ENCODE results near the gene DIO1.

Gene DIO1

DNA sequence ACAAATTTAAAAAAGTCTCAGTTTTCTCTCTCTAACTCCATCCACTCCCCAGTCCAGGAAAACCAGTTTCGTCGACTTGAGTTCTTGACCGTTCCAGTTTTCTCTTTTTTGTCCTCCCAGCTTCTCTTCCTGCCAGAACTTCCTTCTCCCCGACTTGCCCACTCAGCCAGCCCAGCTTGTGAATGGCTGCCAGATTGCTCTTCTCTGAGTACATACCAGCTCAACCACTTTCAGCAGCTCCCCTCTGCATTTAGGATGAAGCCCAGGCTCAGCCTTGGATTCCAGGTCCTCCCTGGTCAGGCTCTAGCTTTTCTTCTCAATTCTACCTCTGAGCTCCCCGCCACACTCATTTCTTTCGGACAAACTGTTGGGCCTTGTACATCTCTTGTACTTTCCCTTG lies 1.4 kb downstream of the DIO1 start:
- DNase-seq = no peak

DNA sequence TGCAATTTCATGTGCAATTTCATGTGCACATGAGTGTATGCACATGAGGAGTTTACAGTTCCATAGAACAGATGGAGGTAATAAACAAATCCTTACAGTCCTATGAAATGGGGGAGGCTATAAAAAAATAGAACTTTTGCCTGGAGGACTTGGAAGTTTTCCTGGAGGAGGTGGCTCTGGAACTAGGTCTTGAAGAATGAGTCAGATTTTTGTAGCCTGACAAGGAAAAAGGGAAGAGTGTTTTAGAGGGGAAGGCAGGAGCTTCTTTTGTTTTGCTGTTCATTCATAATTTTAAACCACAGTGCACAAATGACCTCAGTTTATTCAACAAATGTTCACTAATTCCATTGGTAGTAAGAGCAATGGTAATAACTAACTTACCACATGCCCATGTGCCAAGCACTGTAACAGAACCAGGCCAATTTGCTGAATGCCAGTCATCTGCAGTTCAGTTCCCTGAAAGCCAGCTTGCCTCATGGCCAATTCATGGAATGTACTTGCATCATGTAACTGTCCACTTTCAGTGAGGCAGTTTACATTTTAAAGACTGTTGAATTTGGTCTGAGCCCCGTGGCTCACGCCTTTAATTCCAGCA lies 2.7 kb downstream of the DIO1 start:
- no peak for DNase-seq

DNA sequence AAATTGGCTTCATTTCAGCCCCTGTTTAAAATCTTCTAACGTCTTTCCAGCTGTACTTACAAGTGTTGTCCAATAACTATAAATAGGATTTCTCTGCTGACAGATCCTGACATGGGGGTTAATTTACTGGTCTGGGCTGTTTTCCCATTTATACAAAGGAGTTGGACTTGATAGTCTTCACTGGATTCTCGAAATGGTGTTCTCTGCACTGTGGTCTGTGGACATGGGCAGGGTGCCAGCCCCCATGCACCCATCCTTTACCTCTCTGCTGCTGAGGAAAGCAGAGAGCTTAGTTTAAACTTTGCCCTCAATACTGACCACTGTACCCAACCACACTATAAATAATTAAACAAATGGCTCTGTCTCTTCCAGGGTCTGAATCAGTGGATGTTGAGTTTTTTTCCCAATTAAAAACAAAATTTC lies 5.2 kb downstream of the DIO1 start:
- DNase-seq = no peak

DNA sequence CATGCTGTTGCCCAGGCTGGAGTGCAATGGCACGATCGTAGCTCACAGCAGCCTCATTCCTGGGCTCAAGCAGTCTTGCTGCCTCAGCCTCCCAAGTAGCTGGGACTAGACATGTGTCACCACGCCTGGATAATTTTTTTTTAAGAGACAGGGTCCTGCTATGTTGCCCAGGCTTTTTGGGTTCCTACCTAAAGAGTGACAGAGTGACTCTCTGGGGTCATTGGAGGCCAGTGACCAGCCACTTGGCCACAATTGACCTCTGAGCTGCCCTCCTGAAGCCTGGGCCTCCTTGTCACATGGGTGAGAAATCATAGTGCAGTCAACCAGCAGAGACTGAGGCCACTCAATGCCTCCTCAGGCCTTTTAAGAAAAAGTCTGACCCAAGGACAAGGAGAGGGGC lies 5.7 kb downstream of the DIO1 start:
- no peak for DNase-seq

DNA sequence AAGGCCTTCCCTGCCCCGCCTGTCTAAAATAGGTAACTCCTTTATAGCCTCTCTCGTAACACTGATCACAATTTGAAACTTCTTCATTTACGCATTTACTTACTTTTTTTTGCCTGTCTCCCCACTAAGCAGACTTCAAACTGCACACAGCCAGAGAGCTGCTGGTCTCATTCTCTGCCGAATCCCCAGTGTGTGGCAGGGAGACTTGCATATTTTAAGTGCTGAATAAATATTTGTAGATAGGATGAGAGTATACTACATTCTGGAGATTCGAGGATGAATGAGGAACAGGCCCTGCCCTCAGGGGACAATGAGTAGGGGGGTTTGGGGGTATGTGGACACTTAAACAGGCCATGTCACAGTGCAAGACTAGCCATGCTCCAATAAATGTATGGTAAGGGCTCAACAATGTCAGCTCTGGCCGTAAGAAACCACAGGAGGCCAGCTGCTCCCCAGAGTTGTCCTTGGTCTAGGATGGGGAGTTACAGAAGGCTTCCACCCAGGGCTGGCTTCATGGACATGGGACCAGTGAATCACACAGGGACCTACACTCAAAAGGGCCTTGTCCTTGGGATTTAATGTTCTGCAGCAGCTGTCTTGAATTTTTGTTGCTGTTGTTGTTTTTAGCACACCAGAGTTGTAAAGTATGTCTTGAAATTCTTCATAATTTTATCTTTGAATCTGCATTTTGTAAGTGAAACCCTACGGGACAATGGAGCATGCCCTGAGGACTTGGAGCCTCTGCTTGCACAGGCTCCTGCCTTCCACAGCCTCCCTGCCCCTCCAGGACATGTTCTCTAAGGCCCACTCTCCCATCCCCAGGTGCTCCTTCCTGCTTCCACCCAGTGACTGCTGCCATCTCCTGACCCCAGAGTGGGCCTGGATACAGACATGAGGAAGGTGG lies 8.5 kb downstream of the DIO1 start:
- DNase-seq = no peak

DNA sequence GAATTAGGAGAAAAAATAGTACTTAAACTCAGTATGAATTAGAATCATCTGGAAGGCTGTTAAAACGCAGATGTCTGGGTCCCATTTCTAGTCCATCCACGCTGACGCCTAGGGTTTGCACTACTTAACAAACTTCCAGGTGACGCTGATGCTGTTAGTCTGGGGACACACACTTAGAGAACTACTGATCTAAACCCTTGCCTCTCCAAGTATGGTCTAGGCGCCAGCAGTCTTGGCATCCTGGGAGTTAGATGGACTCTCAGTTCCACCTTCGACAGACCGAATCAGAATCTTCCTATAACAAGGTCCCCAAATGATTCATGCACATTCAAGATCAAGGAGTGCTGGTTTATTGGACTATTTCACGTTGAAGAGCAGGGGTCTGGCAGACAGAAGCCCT lies 11.5 kb downstream of the DIO1 start:
- no peak for DNase-seq

DNA sequence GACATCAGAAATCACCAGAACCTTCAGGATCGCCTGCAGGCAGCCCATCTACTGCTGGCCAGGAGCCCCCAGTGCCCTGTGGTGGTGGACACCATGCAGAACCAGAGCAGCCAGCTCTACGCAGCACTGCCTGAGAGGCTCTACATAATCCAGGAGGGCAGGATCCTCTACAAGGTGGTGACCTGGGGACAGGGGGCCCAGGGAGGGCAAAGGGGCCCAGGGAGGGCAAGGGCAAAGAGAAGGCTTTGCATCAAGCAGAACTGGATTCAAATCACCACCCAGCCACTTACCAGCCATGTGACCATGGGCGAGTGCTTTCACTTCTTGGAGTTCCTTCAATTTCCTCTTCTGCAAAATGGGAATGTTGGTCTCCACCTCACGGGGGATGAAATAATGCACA lies 12.1 kb downstream of the DIO1 start:
- no peak for DNase-seq

DNA sequence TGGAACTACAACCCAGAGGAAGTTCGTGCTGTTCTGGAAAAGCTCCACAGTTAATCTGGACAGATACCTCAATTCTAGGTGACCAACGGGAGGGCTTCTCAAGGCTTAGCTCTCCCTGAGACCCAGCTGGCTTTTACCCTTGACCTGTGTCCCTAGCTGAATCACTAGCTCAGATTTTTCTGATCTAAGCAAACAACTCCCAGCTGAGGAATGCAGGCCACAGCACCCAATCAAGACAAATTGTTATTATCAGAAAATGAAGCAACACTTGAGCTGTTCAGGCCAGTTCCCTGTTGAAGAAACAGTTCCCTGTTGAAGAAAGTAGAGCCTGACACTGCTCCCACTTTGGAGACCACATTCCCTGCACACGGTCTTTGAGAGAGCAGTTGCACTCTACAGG lies 16.0 kb downstream of the DIO1 start:
- no peak for DNase-seq

DNA sequence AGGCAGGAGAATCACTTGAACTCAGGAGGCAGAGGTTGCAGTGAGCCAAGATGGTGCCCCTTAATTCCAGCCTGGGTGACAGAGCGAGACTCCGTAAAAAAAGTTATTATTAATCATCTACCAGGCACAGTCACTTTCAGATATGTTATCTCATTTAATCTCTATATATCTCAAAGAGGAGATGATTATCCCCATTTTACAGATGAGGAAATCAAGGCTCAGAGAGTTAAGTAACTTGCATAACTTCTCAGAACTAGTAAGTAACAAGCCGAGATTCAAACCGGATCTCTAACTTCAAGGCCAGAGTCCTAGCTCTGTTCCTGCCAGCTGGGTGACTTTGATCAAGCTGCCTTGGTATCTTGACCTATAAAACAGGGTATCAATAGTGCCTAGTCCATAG lies 17.5 kb downstream of the DIO1 start:
- no peak for DNase-seq

DNA sequence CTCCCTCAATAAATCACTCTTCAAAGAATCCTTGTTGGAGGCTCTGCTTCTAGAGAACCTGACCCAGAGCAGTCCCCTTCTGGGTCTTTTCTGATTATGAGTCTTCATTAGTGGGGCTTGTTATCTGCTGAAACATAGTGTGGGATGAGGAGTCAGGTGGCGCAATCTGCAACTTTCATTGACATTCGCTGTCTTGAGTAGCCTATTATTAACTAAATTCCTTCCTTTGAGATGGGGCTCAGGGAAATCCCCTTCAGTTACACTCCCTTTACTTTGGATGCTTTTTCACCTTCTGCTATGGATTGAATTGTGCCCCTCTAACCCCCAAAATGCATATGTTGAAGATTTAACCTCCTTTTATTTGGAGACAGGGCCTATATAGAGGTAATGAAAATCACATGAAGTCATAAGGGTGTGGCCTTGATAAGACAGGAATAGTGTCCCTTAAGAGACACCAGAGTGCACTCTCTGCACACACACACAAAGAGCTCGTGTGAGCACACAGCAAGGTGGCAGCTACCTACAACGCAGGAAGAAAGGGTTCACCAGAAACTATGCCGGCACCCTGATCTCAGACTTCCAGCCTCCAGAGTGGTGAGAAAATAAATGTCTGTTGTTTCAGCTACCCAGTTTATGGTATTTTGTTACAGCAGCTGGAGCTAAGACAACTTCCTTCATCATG lies 19.5 kb downstream of the DIO1 start:
- DNase-seq = no peak

DNA sequence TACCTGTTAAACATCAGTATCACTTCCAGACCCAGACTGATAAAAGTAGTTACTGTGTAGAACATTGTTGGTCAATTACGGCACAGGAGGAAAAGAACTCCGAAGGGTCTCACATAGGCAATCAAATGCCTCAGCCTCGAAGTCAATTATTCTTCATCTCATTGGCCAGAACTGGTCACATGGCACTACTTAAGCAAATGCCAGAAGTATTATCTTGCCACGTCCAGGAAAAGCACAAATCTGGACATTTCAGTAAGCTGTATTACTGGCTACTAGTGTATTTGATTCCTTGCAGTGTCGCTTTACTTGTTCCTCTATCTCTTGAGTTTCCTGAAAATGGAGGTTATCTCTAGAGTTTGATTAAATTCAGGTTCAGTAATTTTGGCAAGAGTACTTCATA lies 24.4 kb downstream of the DIO1 start:
- DNase-seq = no peak

DNA sequence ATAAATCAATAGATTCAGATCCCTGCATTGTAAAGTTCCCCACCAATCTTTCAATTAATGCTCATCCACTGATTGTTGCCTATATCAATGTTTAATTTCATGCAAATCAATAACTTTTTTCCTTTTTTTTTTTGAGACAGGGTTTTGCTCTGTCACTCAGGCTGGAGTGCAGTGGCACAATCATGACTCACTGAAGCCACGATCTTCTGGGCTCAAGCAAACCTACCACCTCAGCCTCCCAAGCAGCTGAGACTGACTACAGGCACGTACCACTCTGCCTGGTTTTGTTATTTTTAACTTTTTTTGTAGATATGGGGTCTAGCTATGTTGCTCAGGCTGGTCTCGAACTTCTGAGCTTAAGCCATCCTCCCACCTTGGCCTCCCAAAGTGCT lies 25.7 kb downstream of the DIO1 start:
- no peak for DNase-seq

DNA sequence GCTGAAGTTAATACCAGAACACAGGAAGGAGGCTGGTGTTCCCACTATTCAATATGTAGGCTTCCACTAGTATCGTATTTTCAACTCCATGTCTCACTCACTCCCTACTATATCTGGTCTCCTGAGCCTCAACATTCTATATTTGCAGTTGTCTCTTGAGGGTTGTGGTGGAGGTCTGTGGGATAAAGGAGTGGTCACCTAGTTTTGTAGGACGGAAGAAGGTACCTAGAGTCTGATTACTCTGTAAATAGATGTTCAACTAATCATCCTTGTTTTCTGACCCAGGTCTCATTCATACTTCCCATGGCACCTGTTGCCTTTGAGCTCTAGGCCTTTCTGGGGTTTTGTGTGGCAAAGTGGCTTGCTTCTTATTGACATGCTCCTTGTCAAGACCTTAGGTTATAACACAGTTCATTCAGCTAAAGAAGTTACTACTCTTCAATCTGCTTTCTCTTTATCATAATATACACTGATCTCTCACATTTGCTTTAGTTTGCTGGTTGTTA lies 33.4 kb downstream of the DIO1 start:
- DNase-seq = no peak

DNA sequence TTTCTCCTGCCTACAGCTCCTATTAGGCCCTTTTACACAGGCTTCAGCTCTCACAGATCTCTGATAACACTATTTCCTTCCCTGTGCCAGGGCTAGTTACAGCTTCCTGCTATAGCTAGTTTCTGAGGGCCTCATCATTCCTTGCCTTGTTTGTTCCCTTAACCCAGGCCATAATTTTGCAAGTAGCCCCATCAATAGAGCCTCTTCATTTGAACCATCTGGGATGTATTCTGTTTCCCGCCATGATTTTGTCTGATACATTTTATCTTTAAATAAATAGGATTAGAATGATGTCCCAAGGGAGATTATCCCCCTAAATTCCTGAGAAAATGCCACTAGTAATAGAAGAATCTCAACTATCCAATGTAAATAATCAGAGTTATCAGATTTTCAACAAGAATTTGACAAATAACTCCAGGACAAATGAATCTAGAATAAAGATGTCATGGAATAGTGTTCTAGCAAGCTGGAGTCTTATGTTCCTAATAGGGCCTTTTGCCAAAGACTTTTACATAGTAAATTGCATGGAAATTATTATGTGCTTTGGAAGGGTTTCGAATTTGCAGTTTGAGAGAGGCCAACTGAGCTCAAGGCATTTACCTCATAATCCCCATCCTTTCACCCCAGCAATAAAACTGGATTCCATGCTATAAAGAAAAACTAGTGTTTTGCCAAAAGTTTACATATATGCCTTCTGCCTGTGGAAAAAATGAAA lies 35.4 kb downstream of the DIO1 start:
- DNase-seq = no peak

DNA sequence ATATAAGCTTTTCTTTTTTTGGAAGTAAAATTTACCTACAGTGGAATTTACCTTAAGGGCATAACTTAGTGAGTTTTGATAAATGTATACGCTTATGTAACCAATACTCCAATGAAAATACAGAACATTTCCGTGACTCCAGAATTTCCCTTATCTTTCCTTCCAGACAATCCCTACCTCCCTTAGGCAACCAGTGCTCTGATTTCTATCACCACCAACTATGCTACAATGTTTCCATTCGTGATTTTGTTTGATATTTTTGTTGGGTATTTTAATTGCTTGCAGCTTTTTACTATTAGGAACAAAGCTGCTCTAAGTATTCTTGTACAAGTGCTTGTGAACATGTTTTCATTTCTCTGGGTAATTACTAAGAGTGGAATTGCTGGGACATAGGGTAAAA lies 36.9 kb downstream of the DIO1 start:
- no peak for DNase-seq

DNA sequence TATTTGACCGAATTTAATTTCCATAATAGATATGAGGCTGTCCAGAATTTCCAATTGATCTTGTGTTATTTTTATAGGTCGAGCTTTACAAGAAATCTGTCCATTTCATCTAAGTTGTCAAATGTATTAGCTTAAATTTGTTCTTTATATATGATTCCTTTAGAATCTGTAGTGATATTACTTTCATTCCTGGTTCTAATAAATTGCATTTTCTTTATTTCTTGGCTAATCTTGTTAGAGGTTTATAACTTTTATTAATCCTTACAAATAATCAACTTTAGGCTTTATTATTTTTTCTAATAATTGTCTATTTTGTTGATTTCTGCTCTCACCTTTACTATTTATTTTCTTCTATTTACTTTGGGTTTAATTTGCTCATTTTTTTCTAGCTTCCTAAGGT lies 37.5 kb downstream of the DIO1 start:
- DNase-seq = no peak

DNA sequence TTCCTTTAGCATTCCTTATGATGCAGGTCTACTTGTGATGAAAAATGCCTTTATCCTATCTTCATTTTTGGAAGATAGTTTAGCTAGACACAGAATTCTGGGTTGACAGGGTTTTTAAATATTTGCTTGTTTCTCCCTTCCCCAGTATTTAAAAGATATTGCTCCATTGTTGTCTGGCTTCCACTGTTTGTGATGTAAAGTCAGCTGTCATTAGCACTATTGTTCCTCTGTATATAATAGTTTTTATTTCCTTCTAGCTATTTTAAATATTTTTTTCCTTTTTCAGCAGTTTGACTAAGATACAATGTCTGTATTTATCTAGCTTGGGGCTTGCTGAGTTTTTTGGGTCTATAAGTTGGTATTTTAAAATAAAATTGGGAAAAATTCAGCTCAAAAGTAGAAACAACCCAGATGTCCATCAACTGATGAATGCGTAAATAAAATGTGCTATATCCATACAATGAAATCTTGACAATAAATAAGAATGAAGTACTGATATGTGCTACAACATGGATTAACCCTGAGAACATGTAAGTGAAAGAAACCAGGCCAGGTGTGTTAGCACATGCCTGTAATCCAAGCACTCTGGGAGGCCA lies 40.3 kb downstream of the DIO1 start:
- no peak for DNase-seq

DNA sequence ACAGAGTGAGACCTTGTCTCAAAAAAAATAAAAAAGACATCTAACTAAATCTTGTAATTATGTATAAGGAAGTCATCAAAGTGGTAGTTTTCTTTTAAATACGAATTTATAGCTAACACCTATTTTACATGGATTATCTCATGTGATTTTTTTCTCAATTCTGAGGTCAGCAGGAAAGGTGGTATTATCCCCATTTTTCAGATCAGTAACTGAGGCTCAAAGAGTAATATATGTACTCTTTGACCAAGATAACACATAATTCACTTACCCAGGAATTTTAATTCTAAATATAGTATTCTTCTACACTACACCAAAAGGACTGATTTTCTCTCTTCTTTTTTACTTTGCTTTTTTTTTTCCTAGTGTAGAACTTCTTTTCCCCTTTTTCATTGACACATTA lies 42.4 kb downstream of the DIO1 start:
- DNase-seq = no peak

DNA sequence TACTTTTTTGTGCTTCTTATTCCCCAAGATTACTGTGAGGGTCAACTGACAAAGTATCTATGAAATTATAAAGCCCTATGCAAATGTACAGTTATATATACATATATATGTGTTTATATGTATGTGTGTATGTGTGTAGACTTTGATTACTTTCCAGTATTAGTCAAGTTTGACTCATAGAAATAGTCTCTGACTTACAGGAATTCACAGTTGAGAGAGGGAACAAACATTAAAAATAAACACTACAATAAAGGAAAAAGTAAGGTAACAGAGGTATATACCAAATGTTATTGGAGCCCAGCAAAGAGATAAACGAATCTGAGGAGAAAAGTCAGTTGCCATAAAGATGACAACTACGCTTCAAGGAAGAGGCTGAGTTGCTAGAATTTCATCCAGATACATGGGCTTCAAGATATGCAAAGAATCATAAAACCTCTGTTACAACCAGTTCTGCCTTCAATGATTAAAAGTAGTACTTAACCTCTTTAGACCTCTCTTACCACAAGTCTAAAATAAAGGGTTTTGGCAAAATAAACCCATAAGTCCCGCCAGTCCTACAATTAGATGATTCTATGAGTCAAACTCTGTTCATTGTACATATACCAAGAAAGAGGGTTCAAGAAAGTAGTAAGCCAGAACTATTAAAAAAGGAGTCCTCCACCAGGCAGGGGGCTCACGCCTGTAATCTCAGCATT lies 44.3 kb downstream of the DIO1 start:
- DNase-seq = no peak

DNA sequence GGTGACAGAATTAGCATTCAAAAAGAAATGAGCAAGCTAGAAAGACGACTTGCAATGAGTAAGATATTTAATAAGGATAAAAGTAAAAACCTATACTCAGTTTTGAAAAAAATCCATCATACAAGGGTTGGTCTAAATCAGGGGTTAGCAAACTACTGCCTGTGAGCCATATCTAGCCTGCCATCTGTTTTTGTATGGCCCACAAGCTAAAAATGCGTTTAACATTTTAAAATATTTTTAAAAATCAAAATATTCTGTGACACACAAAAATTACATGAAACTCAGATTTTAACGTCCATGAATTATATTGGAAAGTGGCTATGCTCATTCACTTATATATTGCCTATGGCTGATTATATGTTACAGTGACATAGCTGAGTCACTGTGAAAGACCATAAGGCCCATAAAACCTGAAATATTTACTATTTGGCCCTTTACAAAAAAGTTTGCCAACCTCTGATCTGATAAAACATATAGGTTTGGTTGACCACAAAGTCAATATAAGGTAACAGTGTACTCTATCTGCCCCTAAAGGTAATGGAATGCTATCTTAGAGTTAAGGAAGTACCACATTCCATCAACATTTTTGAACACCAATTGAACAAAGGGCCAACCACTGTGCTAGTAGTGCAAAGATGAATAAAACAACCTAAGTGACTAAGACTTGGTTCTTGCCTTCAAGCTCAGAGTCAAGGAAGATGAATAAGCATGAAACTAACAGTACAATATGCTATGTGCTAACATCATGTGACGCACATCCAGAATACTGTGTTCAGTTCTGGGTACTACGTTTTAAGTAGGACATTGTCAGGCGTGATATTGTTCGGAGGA lies 48.4 kb downstream of the DIO1 start:
- no peak for DNase-seq

DNA sequence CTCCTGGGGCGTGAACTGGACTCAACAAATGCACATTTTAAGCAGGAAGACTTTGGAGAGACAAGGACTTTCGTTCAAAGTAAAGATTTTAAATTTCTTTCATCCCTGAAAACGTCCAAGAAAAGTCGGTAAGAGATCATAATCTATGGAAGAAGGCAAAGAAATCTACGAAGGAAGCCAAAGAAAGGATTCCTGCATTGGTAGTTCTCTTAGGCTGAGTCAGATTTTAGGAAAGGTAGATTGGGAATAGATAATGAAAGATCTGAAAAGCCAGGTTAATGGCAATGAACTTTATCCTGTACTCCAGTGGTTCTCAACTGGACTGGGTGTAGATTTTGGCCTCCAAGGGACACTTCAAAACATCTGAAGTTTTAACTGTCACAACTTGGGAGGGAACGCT lies 49.1 kb downstream of the DIO1 start:
- no peak for DNase-seq

All from NCI-H1930 (cell line).